Activated CD8-positive, alpha-beta memory T cell treated with anti-CD3 and anti-CD28 coated beads, Interleukin-2, amount 50 U/mL, for 24 hours (primary cell): Measurements from ENCODE around the gene BTBD2.

Source experiments
- DNase-seq: peaks from one replicate; pipeline ENCODE4 v3.0.0-alpha.2; 2020; ENCODE audit errors: extremely low read depth

Gene BTBD2

DNA sequence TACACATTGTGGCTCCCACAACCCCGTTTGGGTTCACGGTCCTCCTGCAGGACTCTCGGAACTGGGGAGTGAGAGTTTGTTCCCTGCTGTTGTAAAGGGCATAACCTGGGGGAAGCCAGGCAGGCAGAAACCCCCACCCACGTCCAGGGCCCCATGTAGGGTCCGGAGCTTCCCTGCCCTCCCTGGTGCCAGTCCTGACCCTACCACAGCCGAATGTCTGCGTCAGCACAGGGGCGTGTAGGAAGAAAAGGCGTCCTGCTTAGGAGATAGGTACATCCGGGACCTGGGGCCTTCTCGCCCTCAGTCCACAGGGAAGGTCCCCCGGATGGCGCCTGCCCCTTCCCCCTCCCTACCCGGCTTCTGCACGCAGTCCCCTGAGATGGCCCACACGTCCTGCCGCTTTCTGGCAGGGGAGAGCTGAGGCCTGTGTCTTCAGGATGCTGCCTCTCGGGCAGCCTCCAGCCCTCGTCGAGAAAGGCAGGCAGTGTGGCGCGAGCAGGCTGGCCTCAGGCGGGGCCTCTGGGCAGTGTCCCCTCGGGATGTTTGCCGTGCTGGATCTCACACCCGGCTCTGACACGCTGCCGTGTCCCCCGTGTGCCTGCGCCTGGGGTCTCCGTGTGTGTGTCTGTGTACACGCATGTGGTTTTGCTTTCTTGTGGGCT, 55.5 kb downstream of the BTBD2 start:
- DNase-seq: no peak

DNA sequence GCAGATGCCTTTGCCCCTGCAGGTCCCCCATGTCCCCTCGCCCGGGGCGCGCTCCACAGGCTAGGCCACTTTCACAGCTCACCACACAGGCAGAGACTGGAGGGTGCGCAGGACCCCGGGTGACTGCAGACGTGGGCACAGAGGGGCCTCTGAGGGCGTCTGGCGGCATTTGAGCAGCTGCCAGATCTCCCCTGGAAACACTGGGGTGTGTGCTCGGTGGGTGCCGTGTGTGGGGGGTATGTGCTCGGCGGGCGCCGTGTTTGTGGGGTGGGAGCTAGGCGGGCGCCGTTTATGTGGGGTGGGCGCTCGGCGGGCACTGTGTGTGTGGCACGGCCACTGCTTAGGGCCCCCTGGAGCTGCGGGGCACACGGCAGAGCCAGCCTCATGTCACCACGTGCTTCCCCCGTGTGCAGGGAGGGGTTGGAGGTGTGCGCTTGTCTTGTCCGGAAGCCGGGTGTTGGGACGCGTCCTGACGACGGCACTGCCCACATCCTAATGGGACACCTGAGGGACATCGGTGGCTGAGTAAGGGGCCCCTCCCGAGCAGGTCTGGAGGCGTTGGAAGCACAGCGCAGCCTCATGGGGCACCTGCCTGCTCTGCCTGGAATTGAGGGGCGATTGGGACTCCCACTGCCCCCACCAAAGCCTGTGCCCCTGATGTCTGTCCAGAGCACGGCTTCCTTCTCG, 57.8 kb downstream of the BTBD2 start:
- DNase-seq: no peak

DNA sequence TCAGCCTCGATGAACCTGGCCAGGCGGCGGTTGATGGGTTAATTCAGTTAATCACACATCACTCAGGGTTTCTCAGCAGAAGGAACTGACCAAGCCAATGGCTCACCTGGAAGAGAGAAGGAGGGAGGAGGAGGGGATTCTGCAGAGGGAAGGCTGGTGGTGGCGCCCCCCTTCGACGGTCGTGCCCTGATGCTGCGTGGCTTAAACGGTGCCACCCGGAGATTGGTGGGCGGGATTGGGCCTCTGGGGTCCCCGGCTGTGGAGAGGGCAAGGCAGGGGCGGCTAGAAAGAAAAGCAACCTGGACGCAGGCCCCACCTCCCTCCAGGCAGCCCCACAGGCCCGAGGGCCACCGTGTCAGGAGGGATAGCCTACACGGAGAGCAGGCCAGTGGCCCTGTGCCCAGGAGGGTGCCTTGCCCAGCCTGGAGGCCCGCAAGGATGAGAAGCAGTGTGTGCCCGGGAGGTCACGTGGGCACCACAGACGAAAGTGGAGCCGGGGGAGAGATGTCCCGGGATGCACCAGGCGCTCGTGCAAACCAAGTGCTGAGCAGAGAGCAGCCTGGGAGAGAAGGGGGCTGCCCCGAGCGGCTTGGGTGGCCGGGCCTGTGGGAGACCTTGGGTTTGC, 58.5 kb downstream of the BTBD2 start:
- DNase-seq: no peak

DNA sequence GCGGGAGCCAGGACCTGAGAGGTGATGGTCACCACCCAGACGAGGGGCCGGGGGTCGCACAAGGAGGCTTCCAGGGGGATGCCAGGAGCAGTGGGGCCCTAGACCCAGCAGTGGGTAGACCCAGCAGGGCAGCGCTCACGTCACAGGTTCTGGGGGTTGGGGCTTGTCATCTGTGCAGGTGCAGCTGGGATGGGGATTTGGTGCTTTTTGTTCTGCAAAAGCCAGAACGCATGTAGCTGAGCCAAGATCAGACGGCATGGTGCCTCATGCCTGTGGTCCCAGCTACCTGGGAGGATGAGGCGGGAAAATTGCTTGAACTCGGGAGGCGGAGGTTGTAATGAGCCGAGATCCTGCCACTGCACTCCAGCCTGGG, 59.4 kb downstream of the BTBD2 start:
- DNase-seq: no peak

GRCh38 chr19:1955171-1956121, 60.1 kb downstream of the BTBD2 start:
- DNase-seq: no peak

- no peak for DNase-seq
Measured at GRCh38 chr19:1954532-1954933, 61.0 kb downstream of the BTBD2 start.

- DNase-seq: no peak
Measured at GRCh38 chr19:1953441-1954094, 61.9 kb downstream of the BTBD2 start.

- DNase-seq: no peak
Measured at GRCh38 chr19:1953037-1953436, 62.5 kb downstream of the BTBD2 start.

DNA sequence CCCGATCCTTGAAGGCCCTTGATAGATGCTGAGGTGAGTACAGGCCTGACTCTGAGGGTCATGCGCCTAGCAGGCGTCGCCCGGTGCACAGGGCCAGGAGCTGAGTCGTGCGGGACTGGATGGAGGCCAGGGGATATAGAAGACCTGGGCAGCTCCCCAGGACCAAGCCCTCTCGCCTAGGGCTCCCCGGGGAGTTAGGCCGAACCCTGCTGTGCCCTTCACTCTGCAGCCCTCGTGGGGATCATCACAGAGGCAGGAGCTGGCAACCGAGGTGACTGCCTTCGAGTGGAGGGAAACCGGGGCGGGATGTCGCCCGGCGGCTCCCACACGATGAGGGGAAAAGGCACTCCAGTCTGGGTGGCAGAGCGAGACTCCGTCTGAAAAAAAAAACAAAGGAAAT, 62.9 kb downstream of the BTBD2 start:
- DNase-seq: no peak

DNA sequence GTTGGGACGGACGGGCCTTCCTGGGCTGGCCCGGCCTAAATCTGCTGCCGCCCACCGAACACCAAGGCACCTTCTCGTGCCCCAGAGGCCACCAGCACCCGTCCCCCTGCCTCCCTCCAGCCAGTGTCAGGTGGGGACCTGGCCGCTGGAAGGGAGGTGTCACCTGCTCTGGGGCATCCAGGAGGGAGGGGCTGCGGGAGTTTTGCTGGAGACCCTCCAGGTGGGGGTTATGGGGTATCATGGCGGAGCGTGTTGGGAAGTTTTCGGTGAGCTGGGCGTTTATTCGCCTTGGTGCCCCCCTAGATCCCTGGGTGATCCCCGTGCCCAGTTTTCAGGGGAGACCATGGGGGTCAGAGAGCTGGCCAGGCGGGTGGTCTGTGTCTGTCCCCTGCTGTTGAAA, 64.9 kb downstream of the BTBD2 start:
- no peak for DNase-seq

DNA sequence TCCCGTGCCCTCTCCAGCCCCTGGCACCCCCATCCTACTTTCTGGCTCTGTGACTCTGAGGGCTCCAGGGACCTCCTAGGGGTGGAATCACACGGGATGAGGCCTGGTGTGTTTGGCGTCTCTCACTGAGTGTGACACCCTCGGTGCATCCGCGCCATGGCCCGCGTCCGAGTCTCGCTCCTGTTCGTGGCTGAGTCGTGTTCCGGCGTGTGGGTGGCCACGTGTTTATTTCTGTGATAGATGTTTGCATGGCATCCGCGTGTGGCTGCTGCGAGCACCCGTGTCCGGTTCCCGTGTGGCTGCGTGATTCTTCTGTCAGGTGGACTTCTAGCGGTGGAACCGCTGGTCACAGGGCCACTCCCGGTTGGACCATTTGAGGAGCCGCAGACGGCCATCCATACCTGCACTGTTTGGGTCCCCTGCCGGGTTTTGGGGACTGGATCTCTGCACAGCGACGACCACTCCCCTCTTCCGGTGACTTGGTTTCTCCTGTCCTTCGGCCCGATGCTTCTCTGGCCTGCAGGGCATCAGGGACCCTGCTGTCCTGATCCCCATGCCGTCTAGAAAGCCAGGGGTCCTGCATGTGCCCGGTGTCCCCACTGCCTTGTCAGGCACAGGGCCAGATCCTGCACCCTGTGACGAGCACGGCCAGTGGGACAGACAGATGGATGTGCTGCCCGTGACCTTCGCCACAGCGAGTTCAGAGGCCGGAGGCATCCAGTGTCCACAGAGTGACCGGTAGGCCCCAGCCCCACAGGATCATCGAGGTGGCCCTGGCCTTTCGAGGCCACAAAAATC, 66.0 kb downstream of the BTBD2 start:
- DNase-seq: no peak

GRCh38 chr19:1947651-1948209, 67.8 kb downstream of the BTBD2 start:
- no peak for DNase-seq

DNA sequence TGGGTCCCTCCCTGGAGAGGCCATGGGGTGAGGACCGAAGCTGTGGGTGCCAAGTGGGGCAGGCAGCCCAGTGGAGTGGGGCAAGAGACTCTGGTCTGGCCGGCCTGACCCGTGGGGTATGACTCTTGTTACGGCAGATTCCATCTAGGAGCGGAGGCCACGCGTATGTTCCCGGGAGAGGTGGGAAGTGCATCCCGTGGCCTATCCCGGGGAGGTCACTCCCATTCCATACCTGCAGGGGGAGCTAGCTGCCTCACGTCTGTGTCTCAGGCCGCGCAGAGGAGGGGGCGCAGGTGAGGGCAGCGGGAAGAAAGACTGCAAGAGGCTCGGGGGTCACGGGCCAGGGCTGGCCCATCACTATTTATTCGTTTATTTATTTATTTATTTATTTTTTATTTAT, 69.6 kb downstream of the BTBD2 start:
- no peak for DNase-seq

- DNase-seq: no peak
Measured at GRCh38 chr19:1944916-1945561, 70.5 kb downstream of the BTBD2 start.

- no peak for DNase-seq
Measured at GRCh38 chr19:1944088-1944915, 71.2 kb downstream of the BTBD2 start.

- no peak for DNase-seq
Measured at GRCh38 chr19:1943661-1944087, 71.8 kb downstream of the BTBD2 start.

GRCh38 chr19:1942934-1943555, 72.5 kb downstream of the BTBD2 start:
- no peak for DNase-seq

GRCh38 chr19:1942078-1942933, 73.2 kb downstream of the BTBD2 start:
- no peak for DNase-seq
